Astrocyte of the spinal cord (primary cell): ENCODE results near the gene L3MBTL4.
"Not testable (repeated sequence)": the region's sequence is repeated elsewhere in the genome, so short reads cannot be mapped to it uniquely, and the experiment has no call there.

ENCODE experiments used
- DNase-seq: peaks from one replicate; pipeline ENCODE4 v3.0.0; 2011; ENCODE audit warnings: low read depth, low spot score
- H3K4me3 ChIP-seq: 2 replicates; pipeline ENCODE4 v1.5.1; 2011; ENCODE audit warnings: low read depth, mild to moderate bottlenecking, low read length, moderate library complexity
- CTCF ChIP-seq: IDR thresholded peaks from 2 replicates; pipeline ENCODE4 v1.5.1; 2012; ENCODE audit warnings: low read depth, mild to moderate bottlenecking, low read length, inconsistent platforms
- in situ Hi-C: cut with HindIII; loops from 2 replicates; pipeline ENCODE4 v1.10.0; 2017; ENCODE audit warnings: low sequenced_read_pairs

L3MBTL4 gene

DNA sequence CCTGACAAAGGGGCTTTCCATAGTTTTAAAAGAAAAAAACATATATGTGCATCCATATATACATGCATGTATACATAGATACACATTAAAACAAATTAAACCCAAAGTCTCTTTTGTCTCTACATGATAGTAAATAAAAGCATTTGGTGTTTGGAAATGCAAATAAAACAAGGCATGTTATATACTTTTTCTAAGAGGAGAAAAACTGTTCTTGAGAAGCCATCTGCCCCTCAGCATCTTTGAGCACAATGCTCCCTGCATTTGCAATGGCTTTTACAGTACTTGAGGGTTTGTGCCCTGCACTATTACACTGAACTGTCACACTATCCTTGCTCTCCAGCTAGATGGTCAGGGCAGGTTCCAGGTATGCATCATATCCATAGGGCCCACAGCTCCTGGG, 210.2 kb downstream of the L3MBTL4 start:
- DNase-seq: no peak
- H3K4me3 ChIP-seq: no peak overlapping the region
- TF ChIP-seq CTCF: no peak
- in situ Hi-C loops: no loop called here

- no peak for TF ChIP-seq CTCF
- in situ Hi-C loops: no loop called here
- no peak for DNase-seq
- no peak overlapping the region for H3K4me3 ChIP-seq
Observed at GRCh38 chr18:6203791-6204190, 210.9 kb downstream of the L3MBTL4 start.

DNA sequence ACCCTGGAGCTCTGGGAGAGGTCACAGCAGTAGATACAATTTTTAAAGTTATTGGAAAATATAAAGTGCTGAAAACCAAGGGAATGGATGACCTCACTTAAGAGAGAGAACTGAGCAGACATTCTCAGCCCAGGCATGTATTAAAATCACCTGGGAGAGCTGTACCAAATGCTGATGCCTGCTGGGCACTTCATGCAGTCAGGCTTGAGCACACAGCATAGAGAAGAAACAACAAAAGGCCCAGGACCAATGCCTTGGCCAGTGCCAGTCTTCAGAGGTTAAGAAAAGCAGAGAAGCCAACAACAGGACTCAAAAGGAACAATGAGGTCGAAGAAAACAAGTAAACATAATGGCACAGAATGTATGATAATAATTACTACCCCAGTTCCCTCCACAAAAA, 211.8 kb downstream of the L3MBTL4 start:
- no peak for DNase-seq
- TF ChIP-seq CTCF: no peak
- in situ Hi-C loops: no loop called here
- H3K4me3 ChIP-seq: no peak overlapping the region

DNA sequence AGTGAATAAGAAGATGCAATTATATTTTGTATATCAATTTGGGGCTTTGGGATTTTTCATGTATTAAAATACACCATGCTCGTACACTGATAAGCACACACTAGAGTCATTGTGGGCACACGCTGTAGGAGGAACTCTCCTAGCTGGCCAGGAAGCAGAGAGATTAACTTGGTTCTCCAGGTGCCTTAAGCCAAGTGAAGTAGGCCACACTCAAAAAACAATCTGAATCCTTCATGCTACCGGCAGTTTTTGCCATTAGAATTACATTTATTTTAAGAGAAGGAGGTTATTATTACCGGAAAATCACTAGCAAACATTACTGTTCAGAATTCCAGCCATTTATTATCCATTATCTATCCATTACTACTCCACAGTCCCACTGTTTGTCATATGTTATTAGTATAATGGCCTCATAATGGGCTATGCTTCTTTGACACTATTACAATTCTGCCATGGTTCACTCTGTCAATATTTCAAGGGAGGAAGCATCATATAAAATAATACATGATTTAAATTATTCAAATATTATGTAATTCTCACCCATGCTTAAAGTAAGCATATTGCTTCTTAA, 214.4 kb downstream of the L3MBTL4 start:
- in situ Hi-C loops: no loop called here
- TF ChIP-seq CTCF: no peak
- no peak overlapping the region for H3K4me3 ChIP-seq
- no peak for DNase-seq

GRCh38 chr18:6199777-6200176, 214.9 kb downstream of the L3MBTL4 start:
- in situ Hi-C loops: no loop called here
- TF ChIP-seq CTCF: no peak
- H3K4me3 ChIP-seq: no peak overlapping the region
- no peak for DNase-seq

DNA sequence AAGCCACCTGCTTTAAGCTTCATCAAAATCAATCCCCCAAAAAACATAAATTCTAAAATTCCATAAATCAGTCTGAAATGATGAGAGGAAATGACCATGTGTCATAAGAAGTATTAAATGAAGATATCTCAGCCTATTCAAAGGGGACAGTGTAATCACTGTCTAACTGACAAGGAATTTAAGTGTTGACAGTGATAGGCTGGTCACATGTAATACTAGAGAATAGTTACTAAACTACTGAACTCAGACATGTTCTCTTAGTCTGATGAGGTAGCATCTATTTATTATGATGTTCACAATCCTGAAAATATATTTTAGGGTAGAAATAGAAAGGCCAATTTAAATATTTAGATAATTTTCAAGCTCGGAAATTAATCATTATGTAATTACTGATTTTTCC, 216.1 kb downstream of the L3MBTL4 start:
- TF ChIP-seq CTCF: no peak
- no peak overlapping the region for H3K4me3 ChIP-seq
- in situ Hi-C loops: no loop called here
- DNase-seq: no peak

- in situ Hi-C loops: no loop called here
- DNase-seq: no peak
- no peak overlapping the region for H3K4me3 ChIP-seq
- TF ChIP-seq CTCF: no peak
Observed at GRCh38 chr18:6194640-6195039, 220.1 kb downstream of the L3MBTL4 start.

DNA sequence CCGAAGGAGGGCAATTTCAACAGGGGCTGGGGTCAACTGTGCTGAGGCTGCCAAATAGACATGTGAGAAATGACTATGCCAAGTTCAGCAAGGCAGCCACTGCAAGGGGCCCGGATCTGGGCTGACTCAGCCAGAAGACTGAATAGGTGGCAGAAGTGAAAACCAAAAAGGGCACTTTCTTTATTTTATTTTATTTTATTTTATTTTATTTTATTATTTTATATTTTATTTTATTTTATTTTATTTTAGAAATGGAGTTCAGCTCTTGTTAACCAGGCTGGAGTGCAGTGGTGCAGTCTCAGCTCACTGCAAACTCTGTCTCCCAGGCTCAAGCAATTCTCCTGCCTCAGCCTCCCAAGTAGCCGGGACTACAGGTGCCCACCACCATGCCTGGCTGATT, 228.9 kb downstream of the L3MBTL4 start:
- DNase-seq, in situ Hi-C loops, H3K4me3 ChIP-seq: not testable (repeated sequence)
